ENCODE results near the gene COL16A1.
A peak's percentile ranks its signal among the peaks of the same experiment; 100 is the strongest.

COL16A1 gene

DNA sequence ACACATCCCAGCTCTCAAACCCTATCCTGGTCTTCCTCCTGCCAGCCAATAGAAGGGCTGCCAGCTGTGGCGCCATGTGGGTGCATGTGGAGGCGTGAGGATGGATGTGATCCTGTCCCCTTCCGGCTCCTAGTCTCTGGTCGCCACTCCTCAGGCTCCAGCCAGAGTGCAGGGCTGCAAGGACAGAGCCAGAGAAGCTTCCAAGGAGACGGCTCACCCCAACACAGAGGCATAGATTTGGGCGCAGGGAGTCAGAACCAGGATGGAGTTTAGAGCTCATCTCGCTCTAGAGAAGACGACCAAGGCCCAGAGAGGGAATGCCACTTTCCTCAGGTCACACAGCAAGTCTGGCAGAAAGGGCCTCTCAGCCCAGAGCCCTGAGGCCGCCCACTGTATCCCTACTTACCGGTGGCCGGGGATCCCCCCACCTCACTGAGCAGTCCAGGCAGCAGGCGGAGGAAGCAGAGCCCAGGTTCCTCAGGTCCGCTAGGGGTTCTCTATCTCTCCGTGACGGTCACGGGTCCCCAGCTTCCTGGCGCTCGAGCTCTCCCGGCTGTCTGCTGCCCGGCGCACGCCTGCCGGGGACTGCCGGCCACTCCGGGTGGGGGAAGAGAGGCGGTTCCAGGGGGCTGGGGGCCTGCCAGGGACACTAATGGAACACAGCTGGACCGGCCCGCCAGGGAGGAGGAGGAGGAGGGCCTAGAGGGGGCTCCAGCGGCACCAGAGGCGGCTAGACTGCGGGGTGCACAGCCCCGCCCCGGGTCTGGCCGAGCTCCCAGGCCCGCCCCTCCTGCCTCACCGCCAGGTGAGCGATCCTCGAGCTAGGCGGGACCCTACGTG lies at the start of gene COL16A1:
Gene COL16A1 (minus strand): TSS at position 587 of the 840 bp plus-strand sequence. CDS start 1,824 bp downstream, outside the sequence.
- no peak for DNase-seq (ENCODE audit: low read depth)

DNA sequence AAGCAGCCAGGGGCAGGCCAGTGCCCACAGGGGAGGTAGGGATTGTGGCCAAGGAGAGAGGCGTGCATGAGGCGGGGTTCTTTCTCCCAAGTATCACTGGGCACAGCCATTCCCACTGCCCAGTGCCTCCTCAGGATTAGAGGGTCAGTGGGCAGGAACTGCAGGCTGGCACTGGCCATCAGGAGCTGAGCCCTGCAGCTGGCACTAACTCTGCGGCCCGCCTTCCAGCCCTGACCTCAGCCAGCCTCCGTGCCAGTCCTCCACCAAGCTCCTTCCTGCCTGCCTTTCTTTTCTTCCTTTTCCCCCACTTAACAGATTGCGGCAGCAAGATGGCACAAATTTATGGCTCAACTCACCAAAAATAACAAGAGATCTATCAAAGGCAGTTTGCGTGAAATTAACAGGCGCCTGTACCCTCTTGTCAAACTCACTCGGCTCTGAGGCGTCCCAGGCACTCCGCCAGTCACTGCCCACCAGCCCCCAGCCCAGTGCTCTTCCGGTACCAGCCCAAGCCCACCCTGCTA lies 49.2 kb upstream of the COL16A1 start:
- DNase-seq (ENCODE audit: low read depth): no peak

DNA sequence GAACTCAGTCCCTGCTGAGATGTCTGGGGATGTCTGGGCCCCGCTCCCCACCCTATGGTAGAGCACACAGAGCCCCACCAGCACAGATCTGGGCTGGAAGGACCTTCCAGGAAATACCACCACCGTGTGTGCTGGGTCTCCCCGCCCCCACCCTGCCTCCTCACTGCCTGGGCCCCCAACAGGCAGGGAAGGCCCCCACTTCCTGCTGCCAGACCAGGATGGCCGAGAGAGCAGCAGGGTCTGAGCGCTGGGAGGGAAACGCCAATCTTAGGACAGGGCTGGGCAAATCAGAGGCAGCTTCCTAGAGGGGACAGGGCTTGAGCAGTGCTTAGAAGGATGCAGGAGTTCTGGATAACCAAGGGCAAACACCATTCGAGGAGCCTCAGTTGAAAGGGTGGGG lies 48.4 kb upstream of the COL16A1 start:
- no peak for DNase-seq (ENCODE audit: low read depth)

DNA sequence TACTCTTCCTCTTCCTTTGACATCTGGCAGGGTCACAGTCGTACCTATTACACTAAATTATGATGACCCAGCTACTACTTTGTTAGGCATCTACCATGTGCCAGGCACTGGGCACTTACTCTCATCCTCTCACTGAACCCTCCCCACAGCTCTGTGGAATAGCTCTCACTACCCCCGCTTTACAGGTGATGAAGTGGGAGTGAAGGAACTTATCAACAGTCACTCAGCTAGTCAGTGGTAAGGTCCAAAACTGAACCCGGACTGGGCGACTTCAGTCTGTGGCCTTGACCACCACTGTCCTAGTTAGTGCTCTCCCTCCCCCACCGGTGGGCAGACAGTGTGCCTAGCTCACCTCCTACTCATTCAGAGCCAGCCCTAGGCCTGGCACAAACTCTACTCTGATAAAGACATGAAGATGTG lies 48.0 kb upstream of the COL16A1 start:
- no peak for DNase-seq (ENCODE audit: low read depth)

DNA sequence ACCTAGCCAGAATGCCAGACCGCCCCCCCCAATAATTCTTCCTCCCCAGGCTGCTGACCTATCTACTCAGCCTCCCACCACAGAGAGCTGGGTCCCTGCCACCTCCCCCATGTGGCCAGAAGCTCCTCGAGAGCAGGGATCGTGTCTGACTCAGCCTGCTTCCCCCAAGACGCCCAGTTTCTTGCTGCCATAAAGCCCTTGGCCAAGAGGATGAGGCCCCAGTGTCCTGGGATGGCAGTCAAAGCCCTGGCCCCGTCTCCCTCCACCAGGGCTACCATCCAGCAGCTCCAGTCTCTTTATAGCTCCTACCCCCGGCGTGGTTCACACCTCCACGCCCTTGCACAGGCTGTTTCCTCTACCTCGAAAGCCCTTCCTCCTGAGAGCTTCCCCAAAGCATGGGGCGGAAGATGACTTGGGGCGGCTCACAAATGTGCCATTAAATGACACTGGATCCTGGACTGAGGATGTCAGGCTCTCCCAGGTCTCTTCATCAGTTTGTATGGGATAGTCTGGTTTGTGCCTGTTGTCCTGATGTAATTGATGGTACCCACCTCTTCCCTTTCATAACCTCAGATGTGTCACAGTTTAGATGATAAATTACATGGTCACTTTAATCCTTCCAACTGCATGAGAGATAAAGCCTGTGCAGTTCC lies 47.2 kb upstream of the COL16A1 start:
- no peak for DNase-seq (ENCODE audit: low read depth)

DNA sequence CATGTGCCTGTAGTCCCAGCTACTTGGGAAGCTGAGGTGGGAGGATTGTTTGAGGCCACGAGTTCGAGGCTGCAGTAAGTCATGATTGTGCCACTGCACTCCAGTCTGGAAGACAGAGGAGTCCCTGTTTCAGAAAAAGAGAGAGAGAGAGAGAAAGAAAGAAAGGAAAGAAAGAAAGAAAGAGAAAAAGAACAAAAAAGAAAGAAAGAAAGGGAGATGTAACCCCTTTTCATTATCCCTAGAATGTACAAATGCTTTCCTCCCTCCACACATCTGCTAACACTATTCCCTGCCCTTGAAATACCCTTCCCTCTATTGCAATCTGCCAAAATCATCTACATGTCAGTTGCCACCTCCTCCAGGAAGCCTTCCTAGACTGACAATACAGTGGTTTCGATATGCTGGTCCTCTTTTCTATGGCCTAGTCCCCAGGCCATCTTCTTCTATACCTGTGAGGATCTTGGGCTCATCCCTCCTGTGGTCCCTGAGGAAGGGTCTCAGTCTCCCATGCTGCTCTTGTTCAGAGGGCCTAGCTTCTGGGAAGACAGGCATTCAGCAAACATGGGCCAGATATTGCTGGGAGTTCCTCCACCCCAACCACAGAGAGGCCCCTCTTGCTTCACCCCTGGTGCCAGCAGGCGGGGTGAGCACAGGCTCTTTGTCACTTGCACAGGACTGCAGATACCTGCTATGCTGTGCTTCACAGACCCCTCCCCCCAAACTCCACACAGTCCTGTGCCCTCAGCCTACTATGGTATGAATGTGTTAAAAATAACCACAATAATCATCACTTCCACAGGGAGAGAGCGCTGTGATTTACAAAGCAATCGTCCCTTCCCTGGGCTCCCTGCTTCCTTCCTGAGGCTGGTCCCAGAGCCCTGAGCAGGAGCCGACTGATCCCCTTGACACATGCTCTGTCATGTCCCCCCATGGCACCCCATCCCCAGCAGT lies 46.2 kb upstream of the COL16A1 start:
- no peak for DNase-seq (ENCODE audit: low read depth)

DNA sequence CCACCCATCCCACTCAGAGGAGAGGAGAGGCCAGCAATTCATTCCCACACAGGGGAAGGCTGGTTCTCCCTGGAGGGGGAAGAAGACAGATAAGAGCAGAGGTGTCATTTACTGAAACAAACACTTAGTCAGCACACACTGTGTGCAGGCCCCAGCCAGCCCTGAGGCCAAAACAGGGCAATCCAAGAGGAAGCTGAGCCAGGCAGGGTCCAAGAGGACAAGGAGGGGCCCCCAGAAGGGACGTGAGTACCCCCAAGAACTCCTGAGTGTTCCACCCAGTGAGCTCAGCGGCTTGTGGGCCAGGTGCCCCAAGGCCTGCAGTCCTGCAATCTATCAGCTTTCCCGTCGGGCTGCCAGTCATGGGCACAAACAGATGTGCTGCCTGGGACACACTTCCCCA lies 44.5 kb upstream of the COL16A1 start:
- DNase-seq (ENCODE audit: low read depth): no peak

DNA sequence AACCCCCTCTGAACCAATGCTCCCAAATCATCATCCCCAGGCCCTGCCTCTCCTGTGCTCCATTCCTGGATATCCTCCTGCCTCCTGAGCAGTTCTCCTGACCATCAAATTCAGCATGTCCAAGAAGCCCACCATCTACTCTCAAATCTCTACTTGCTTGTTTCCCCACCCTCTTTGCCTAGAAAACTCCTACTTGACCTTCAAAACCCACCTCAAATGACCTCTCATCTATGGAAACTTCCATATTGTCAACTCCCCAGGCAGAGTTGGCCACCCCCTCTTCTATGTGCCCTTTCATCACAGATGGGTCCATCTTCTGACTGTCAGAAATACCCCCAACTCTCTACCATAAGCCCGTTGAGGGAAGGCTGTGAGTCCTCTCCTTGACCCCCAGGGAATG lies 43.5 kb upstream of the COL16A1 start:
- no peak for DNase-seq (ENCODE audit: low read depth)

DNA sequence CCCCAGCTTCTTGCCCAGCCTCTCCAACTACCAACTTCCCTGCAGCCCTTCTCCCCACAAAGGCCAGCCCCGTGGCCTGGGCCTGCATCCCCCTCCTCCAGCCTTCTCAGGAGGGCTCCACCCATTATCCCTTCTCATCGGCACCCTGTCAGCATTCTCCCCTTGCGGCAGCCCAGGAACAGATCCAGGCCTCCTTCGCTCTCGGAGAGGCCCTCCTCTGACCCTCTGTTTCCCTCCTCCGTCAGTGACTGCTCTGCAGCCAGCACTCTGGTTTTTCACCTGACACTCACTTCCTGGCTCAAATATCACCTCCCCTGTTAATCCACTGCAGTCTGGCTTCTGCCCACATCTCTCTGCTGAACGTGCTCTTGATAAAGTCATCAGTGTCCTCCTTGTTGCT lies 42.9 kb upstream of the COL16A1 start:
- no peak for DNase-seq (ENCODE audit: low read depth)

DNA sequence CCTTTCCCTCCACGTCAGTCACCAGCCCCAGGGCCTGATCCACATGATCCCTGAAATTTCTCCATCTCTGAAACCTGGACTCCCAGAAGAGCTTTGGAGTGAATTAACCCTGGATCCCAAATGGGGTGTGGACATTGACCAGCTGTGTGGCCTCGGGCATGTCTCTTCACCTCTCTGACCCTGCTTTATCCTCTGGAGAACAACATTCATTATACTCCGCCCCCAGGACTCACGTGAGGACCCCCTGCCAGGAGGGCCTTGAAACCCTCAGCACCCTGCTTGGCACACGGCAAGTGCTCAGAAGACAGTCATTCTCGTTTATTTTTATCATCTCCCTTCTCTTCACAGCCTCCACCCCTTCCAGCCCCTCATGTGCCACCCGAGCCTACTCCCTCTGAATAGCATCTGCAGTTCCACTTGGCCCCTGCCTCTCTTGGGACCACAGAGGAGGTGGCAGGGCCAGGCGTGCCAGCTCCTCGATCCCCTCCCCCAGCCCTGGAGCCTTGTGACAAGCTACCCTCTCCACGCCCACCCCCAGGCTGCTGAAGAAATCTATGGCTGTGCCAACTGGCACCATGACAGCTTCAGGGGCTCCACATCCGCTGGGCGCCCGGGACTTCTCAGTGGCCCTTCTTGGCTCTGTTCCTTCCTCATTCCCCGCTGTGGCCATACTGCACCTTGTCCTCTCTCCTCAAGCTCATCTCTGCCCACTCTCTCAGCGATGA lies 42.3 kb upstream of the COL16A1 start:
- no peak for DNase-seq (ENCODE audit: low read depth)

DNA sequence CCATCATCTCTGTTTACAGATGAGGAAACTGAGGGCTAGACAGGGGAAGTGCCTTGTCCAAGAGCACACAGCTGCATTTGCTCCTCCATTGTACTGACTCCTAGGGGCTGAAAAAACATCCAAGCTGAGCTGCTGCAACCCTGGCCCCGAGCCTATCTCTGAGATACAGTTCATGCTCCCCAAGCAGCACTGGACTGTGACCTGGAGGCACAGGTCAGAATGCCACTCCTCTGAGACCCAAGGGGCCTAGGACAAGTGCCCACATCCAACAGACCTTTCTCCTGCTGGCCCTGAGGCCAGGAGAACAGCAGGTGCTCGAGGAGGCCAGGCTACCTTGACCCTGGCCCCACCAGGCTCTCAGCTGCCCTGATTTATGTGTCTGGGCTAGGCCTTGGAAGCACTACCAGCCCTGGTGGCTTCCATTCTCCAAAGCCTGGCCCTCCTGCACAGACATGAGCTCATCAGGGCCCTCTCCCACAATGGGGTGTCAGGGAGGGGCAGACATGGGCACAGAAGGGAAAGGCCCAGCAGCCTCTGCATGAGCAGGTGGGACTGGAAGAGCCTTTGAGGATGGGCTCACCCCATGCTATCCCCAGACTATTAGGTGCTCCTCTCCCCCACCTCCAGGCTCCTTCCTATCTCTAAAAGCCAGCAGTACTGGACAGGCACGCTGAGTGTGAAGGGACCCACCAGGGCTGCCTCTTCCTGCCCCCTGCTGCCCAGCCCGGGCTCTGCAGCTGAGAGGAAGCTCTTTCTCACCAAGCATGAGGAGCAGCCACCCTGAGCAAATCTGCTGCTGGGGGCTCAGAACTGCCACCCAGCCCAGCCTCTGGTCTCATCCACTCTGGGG lies 41.5 kb upstream of the COL16A1 start:
- no peak for DNase-seq (ENCODE audit: low read depth)

DNA sequence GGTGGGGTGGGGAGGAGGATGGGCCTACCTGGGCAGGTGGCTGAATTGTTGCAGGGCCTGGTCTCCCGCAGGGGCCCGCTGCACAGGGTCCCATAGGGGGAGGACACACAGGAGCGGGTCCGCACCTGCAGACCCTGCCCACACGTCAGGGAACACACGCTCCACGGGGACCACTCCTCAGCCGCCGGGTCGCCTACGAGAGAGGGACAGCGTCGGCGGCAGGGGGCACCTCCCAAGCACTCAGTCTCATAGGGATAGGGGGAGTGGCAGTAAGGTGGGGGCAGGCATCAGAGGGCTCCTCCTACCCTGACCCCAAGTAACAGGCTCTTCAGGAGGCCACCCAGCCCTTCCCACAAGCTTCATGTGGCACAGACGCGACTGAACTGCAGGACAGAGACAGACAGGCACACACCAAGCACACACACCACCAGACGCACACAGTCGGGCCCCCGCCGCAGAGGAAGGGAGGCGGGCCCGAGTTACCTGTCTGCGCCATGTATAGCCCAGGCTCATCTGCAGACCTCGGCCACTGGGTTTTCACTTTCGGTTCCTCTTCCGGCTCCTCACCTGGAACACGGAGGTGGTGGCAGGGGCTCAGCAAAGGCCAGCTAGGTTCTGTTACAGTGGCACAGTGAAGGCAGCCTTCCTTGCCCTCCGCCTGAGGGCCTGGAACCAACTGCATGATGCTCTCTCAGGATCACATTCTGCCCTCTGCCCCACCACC lies 40.5 kb upstream of the COL16A1 start:
- DNase-seq (ENCODE audit: low read depth): no peak

DNA sequence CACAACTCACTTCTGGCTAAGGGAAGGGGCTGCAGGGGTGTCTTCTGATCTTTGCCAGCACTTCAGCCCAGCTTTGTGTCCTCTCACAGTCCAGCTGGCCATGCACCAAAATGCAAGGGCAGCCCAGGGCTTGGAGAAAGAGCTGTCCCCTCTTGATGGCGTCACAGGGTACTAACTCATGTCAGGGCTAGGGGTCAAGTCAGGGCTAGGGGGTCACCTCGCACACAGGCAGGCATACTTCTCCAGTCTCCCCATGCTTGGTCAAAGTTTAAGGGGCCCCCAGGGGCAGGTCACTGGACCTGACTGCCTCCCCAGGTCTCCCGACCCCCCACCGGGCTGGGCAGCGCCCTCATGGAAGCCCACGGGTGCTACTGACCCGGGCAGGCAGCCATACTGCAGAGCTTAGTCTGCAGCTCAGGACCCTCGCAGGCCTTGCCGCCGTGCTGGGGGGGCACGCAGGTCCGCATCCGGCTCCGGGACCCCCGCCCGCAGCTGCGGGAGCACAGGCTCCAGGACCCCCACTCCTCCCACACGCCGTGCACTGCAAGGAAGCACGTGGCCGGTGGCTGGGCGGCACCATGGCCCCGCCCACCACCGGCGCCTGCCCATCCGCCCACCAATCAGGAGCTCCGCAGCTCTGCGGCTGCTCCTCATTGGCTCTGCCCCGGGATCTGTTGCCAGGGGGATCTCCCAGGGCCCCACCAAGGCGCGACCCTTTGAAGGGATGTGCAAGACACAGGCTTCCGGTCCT lies 38.8 kb upstream of the COL16A1 start:
- no peak for DNase-seq (ENCODE audit: low read depth)

DNA sequence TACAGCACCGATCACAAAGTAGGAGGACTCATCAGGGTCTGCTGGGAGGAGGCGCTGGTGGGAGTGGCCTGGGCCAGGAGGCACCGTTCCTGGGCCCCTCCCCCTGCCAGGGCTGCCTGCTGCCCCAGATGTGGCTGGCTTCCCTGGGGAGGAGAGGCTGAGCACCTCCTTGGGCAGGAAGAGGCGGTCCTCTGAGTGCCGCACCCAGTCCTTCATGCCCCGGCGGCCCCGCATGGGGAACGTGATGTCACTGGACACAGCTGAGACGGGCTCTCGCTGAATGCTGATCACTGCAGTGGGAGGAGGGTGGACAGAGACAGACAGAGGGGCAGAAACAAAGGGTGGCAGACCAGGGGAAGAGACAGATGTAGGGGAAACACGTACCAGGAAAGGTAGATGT lies 35.5 kb upstream of the COL16A1 start:
- DNase-seq (ENCODE audit: low read depth): peak; percentile 32

DNA sequence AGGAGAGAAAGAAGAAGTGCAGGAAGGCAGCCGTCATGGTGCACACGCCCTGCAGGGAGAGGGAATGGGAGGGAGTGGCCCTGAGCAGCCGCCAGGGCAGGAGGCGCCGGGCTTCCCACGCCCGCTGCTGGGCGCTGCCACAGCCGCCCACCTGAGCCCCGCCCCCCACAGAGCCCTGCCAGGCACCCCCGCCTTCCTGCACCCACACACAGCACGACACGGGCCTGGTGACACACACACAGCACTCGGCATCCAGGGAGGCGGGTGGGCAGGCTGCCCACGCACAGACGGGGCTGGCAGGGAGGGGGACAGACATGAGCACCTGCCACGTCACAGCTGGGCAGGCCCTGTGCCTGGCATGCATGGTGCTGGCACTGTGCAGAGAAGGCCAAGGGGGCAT lies 32.9 kb upstream of the COL16A1 start:
- no peak for DNase-seq (ENCODE audit: low read depth)

DNA sequence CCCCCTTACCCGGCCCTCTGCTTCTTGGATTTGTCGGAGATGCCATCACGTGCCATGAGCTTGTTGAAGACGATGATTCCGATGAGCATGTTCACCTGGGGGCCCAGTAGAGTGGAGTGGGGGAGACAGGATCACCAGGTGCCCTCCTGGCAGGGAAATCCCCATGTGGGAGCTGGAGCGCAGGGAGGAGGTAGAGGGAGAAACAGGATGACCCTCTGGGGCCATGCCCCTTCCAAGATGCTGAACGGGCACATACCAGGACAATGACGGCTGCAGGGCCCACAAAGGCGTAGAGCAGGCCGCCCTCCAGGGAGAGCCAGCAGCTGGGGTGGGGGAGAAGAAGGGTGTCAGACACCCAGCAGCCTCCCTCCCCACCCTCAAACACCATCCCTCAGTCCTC lies 31.8 kb upstream of the COL16A1 start:
- no peak for DNase-seq (ENCODE audit: low read depth)

DNA sequence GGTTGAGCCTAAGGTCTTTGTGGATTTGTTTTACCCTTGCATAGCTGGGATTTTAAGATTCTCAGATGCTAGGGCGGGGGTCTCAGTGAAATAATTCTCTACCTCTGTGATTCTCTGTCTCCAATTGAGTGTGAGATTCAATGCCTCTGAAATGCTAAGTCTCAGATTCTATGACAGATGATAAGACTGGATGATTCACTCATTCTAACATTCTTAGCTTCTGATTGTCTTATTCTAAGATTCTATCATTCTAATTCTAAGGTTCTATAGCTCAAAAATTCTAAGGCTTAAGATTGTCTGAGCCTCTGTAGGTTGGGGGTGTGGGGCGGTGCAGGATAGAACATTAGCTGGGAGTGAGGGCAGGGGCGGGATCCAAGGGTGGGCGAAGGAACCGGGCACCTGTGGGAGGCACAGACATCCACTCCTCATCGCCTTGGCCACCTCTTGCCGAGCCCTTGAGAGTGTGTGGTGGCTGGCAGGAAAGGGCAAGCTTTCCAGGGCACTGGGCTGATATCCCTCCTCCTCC lies 30.8 kb upstream of the COL16A1 start:
- no peak for DNase-seq (ENCODE audit: low read depth)

DNA sequence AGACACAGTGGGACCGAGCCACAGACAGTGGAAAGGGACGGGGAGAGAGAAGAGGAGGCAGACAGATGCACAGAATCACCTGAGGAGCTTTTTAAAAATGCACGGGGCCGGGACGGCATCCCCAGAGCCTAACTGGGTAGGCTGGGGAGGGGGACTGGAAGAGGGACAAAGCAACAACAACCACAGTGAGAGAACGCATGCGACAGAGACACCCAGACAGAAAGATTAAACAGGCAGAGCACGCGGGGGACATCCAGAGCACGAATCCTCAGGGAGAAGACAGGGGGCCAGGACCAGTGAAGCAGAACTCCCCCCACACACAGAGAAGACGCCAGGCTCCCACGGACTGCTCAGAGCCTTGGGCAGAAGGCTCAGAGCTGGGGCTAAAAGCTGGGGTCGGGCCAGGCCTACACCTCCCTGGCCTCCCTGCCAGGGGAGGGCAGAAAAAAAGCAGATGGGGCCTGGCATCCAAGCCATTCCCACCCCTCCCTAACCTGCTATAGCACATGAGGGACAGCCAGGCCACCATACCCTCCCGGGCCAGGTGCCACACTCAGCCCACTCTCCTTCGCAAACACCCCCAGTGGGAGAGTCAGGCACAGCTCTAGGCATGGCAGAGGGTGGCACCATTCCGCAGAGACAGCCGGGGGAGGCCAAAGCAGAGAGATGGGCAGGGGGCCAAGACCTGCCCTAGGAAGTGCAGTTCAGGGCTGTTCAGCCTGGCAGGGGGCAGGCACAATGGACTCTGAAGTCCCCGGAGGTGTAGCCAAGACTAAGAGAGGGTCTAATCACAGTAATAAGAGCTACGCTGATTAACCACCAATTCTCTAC lies 29.8 kb upstream of the COL16A1 start:
- no peak for DNase-seq (ENCODE audit: low read depth)

All from T-helper 22 cell (primary cell).